Calu3 (cell line): Measurements from ENCODE around the gene HSPA14. TPM values are rescaled to one million over a fixed set of nuclear protein-coding genes. Genes with fewer than 3 reads are reported as not detected.
"Not testable (repeated sequence)": the region's sequence is repeated elsewhere in the genome, so short reads cannot be mapped to it uniquely, and the experiment has no call there.

Experiments
- BruUV-seq: library from RNA; stranded (reverse); fragments of 400-500 nt; replicated peaks from 2 replicates; lab custom pipeline; 2021; lab: Mats Ljungman, UMichigan
- CTCF ChIA-PET: fragments of 300-600 bp; sonication (Branson Sonifier 250); formaldehyde crosslinking; loops from one replicate; lab custom pipeline; 2022; ENCODE audit warnings: antibody characterized with exemption; lab: Charles Lee
- DNase-seq: peaks from one replicate; pipeline ENCODE4 v3.0.0; 2022
- H3K27ac Mint-ChIP-seq: one replicate; pipeline ENCODE4 v1.8.0; 2022; ENCODE audit warnings: mixed read lengths; ENCODE audit not compliant: unreplicated experiment
- H3K27me3 Mint-ChIP-seq: one replicate; pipeline ENCODE4 v1.8.0; 2022; ENCODE audit warnings: mixed read lengths; ENCODE audit not compliant: unreplicated experiment
- H3K36me3 Mint-ChIP-seq: one replicate; pipeline ENCODE4 v1.8.0; 2022; ENCODE audit warnings: mild to moderate bottlenecking, moderate library complexity, mixed read lengths; ENCODE audit not compliant: insufficient read depth, unreplicated experiment
- H3K4me1 Mint-ChIP-seq: one replicate; pipeline ENCODE4 v1.8.0; 2022; ENCODE audit warnings: mild to moderate bottlenecking, low read depth, mixed read lengths; ENCODE audit not compliant: unreplicated experiment
- H3K4me3 Mint-ChIP-seq: one replicate; pipeline ENCODE4 v1.8.0; 2022; ENCODE audit warnings: mild to moderate bottlenecking, low read depth, moderate library complexity, mixed read lengths; ENCODE audit not compliant: unreplicated experiment
- H3K9me3 Mint-ChIP-seq: one replicate; pipeline ENCODE4 v1.8.0; 2022; ENCODE audit warnings: low read depth, mixed read lengths; ENCODE audit not compliant: unreplicated experiment
- intact Hi-C: fragments of 100-400 bp; cut with micrococcal nuclease; formaldehyde crosslinking; loops from one replicate; pipeline ENCODE4 v1.10.0; 2022; ENCODE audit not compliant: unreplicated experiment
- total RNA-seq: library from RNA; stranded (reverse); gene quantifications from 2 replicates; pipeline ENCODE4 v1.2.3, GENCODE V29; 2022
- TF ChIP-seq, protein P1 (sequence below): fragments of 200-600 bp; IDR thresholded peaks from one replicate; pipeline ENCODE4 v1.8.0; 2022; ENCODE audit warnings: antibody characterized with exemption; ENCODE audit not compliant: unreplicated experiment

The HSPA14 gene
- total RNA-seq, 1 experiment from 2014 or later: 22.9 TPM

DNA sequence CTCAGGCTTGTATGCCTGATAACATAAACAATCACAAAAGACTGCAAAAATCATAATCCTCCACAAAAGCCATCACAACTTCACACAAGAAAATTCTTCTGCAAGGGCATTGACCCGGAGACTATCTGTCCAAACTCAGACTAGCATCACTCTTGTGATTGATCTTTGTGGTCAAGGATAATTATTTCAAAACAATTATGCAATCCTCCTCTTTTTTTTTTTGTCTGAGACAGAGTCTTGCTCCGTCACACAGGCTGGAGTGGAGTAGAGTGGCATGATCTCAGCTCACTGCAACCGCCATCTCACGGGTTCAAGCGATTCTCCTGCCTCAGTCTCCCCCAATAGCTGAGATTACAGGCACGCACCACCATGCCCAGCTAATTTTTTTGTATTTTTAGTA is 22.4 kb upstream of the HSPA14 start:
- Mint-ChIP-seq H3K36me3 (peaks cover 7% of the 10 kb centered on the region), H3K27me3 (no peaks in the 10 kb centered on the region), H3K27ac (no peak overlapping the region), H3K9me3 (no peaks in the 10 kb centered on the region), H3K4me3 (no peak overlapping the region), H3K4me1 (peaks cover 12% of the 10 kb centered on the region)
- DNase-seq: no peak
- CTCF ChIA-PET: interaction anchor here (0.7 kb wide), 1 partner anchor 162 kb away, joined by 6 read pairs; no protein-coding TSS in a partner anchor
- intact Hi-C loops: no loop called here
- BruUV-seq: no TSS peak
- TF ChIP-seq, protein P1, sequence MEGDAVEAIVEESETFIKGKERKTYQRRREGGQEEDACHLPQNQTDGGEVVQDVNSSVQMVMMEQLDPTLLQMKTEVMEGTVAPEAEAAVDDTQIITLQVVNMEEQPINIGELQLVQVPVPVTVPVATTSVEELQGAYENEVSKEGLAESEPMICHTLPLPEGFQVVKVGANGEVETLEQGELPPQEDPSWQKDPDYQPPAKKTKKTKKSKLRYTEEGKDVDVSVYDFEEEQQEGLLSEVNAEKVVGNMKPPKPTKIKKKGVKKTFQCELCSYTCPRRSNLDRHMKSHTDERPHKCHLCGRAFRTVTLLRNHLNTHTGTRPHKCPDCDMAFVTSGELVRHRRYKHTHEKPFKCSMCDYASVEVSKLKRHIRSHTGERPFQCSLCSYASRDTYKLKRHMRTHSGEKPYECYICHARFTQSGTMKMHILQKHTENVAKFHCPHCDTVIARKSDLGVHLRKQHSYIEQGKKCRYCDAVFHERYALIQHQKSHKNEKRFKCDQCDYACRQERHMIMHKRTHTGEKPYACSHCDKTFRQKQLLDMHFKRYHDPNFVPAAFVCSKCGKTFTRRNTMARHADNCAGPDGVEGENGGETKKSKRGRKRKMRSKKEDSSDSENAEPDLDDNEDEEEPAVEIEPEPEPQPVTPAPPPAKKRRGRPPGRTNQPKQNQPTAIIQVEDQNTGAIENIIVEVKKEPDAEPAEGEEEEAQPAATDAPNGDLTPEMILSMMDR: no peak

- H3K4me1 Mint-ChIP-seq: peaks cover 17% of the 10 kb centered on the region
- intact Hi-C loops, H3K36me3 Mint-ChIP-seq, H3K4me3 Mint-ChIP-seq, H3K27me3 Mint-ChIP-seq, DNase-seq, H3K27ac Mint-ChIP-seq, CTCF ChIA-PET, H3K9me3 Mint-ChIP-seq, BruUV-seq: not testable (repeated sequence)
Observed at GRCh38 chr10:14816717-14817116, 21.4 kb upstream of the HSPA14 start.

DNA sequence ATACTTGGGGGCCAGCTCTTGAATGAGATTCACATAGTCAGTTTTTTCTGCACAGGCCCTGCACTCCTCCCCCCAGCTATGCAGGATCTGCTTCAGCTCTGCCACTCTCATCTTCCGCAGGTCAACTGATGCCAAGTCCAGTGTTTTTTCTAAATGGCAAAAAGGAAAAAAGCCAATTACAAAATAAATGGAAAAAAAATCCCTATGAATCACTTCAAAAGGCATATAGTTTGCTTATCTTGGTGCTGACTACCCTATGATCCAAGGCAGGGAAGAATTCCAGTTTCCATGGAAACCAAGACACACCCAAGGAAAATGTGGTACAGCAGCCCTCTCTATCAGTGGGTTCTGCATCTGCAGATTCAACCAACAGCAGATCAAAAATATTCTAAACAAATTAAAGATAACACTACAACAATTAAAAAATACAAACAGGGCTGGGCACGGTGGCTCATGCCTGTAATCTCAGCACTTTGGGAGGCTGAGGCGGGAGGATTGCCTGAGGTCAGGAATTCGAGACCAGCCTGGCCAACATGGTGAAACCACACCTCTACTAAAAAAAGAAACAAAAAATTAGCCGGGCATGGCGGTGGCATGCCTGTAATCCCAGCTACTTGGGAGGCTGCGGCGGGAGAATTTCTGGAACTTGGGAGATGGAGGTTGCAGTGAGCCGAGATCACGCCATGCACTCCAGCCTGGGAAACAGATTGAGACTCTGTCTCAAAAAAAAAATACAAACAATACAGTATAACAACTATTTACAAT is 17.9 kb upstream of the HSPA14 start:
- no TSS peak for BruUV-seq
- no peaks in the 10 kb centered on the region for H3K27me3 Mint-ChIP-seq
- peaks cover 26% of the 10 kb centered on the region for H3K4me1 Mint-ChIP-seq
- peak; percentile 15 for DNase-seq
- no peaks in the 10 kb centered on the region for H3K9me3 Mint-ChIP-seq
- intact Hi-C loops: loop anchor here (5.0 to 10.0 kb wide), 2 partner anchors 245 to 288 kb away; no protein-coding TSS in a partner anchor
- CTCF ChIA-PET: no interaction called here
- H3K4me3 Mint-ChIP-seq: no peak overlapping the region
- H3K36me3 Mint-ChIP-seq: peaks cover 7% of the 10 kb centered on the region
- H3K27ac Mint-ChIP-seq: peak overlapping the region; percentile 50
- TF ChIP-seq, protein P1: no peak

GRCh38 chr10:14820775-14821154 is 17.3 kb upstream of the HSPA14 start:
- intact Hi-C loops: loop anchor here (5.0 to 10.0 kb wide), 2 partner anchors 246 to 288 kb away; no protein-coding TSS in a partner anchor
- Mint-ChIP-seq H3K4me1 (peaks cover 26% of the 10 kb centered on the region), H3K36me3 (peaks cover 7% of the 10 kb centered on the region), H3K4me3 (no peak overlapping the region), H3K27me3 (no peaks in the 10 kb centered on the region), H3K27ac (peak overlapping the region; percentile 48), H3K9me3 (no peaks in the 10 kb centered on the region)
- no TSS peak for BruUV-seq
- CTCF ChIA-PET: no interaction called here
- TF ChIP-seq, protein P1: no peak
- DNase-seq: no peak
